NT2/D1 (cell line): ENCODE measurements around the gene GALK1.

Experiments
- SUZ12 ChIP-seq: IDR thresholded peaks from 2 replicates; pipeline ENCODE4 v1.6.1; 2011; ENCODE audit not compliant: insufficient read length, insufficient read depth; ENCODE audit errors: extremely low read depth
- YY1 ChIP-seq: IDR thresholded peaks from 2 replicates; pipeline ENCODE4 v1.6.1; 2011; ENCODE audit not compliant: insufficient read length, insufficient read depth

DNA sequence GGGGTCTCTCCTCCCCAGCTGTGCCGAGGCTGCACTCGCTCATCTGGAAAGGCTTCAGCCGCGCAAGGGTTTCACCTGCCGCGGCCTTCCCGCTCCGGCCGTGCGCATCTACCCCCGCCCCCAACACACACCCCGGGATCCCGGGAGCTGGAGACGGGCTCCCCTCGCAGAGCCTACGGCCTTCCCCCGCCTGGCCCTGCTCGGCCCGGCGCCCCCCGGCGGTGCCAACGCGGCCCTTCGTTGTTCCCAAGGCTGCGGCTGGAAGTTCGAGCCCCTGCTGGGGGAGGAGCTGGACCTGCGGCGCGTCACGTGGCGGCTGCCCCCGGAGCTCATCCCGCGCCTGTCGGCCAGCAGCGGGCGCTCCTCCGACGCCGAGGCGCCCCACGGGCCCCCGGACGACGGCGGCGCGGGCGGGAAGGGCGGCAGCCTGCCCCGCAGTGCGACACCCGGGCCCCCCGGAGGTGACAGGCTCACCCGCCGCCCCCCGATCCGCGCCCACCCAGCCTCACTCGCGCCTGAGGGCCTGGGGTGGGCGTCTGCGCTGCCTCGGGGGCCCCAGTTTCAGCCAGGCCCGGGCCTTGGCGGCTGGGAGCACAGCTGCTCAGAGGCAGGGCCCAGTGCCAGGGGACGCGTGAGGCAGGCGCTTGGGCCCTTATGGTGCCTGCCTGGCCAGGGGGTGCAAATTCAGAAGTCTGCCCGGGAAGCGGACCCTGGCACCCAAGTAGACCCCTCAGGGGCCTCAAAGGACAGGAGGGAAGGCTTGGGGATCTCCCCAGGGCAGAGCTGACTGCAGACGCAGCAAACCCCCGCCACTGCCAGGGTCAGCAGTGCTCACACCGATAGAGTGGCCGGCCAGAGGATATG is 11.2 kb downstream of the GALK1 start:
- TF ChIP-seq YY1 (no peak), SUZ12 (no peak)
